ENCODE data around the gene PPP1R37.

GRCh38 chr19:45071545-45071938 is 21.4 kb upstream of the PPP1R37 start:
- TF ChIP-seq POLR2AphosphoS5 (IDR thresholded peaks at IDR 0.05; ENCODE audit: low read depth, low read length): no peak
- no peak for TF ChIP-seq SP1 (IDR thresholded peaks at IDR 0.05; ENCODE audit: low read depth, low read length)
- TF ChIP-seq CTCF (IDR thresholded peaks at IDR 0.05; ENCODE audit: control extremely low read depth in 1 of 3, insufficient read depth in 1 of 3, low read depth in 1 of 3, low read length in 3 of 3): no peak
- no peak for TF ChIP-seq POLR2A (IDR thresholded peaks at IDR 0.05; ENCODE audit: control extremely low read depth in 1 of 2, low read depth in 2 of 2, low read length in 2 of 2)
- no peak for TF ChIP-seq CEBPB (IDR thresholded peaks at IDR 0.05; ENCODE audit: low read depth, low read length)
- TF ChIP-seq SIN3A (conservative IDR thresholded peaks at IDR 0.05 in 1 of 2, IDR thresholded peaks at IDR 0.05 in 1 of 2; ENCODE audit: low read depth in 1 of 2, low read length in 2 of 2): no peak
- TF ChIP-seq ATF3 (IDR thresholded peaks at IDR 0.05; ENCODE audit: insufficient read depth, low read depth, low read length): no peak
- TF ChIP-seq YY1 (IDR thresholded peaks at IDR 0.05; ENCODE audit: low read depth, low read length): no peak
